ENCODE results near the gene OR9Q1. TPM values are rescaled to one million over a fixed set of nuclear protein-coding genes. Genes with fewer than 3 reads are reported as not detected.

The OR9Q1 gene
- total and polyA plus RNA-seq, 2 donors (not counting 1 experiment from before 2014, with no cell fraction given) = not detected

GRCh38 chr11:58060535-58060934 is 36.9 kb downstream of the OR9Q1 start:
- H3K9ac ChIP-seq (ENCODE audit: insufficient read depth, low read length) = no peak overlapping the region
- no peak overlapping the region for H2AFZ ChIP-seq (ENCODE audit: low read length)
- no peaks in the 10 kb centered on the region for H3K36me3 ChIP-seq (ENCODE audit: control insufficient read depth, insufficient read depth, low read length)
- no peaks in the 10 kb centered on the region for H3K27me3 ChIP-seq (ENCODE audit: control insufficient read depth, insufficient read depth, low read length)
- H3K4me2 ChIP-seq (ENCODE audit: extremely low read depth, insufficient read depth, low read length) = no peak overlapping the region
- no peak overlapping the region for H3K27ac ChIP-seq (ENCODE audit: insufficient read depth, low read length)
- DNase-seq (ENCODE audit: low read depth in 2 of 2) = peak in 1 of 2 donors; percentile 24
- no peaks in the 10 kb centered on the region for H3K79me2 ChIP-seq (ENCODE audit: control insufficient read depth, insufficient read depth, low read length)
- H3K9me3 ChIP-seq (ENCODE audit: control insufficient read depth, insufficient read depth, low read depth, low read length) = no peaks in the 10 kb centered on the region
- peaks cover 26% of the 10 kb centered on the region for H3K4me1 ChIP-seq (ENCODE audit: control insufficient read depth, extremely low read depth, insufficient read depth, low read length)
- H4K20me1 ChIP-seq (ENCODE audit: control insufficient read depth, extremely low read depth, insufficient read depth, low read length) = no peaks in the 10 kb centered on the region
- TF ChIP-seq CTCF (conservative IDR thresholded peaks at IDR 0.05 in 1 of 2, IDR thresholded peaks at IDR 0.05 in 1 of 2; ENCODE audit: low read depth in 1 of 2, low read length in 2 of 2) (no peak), EZH2 (IDR thresholded peaks at IDR 0.05; ENCODE audit: low read length, missing control alignments) (no peak)
- H3K4me3 ChIP-seq (replicated peaks in 1 of 4; ENCODE audit: control extremely low read depth in 1 of 4, insufficient read depth in 1 of 4, low read depth in 3 of 4, low read length in 4 of 4) = no peak overlapping the region

- peak in 1 of 2 donors; percentile 34 for DNase-seq (ENCODE audit: low read depth in 2 of 2)
- H3K9ac ChIP-seq (ENCODE audit: insufficient read depth, low read length) = no peak overlapping the region
- no peak overlapping the region for H2AFZ ChIP-seq (ENCODE audit: low read length)
- H3K36me3 ChIP-seq (ENCODE audit: control insufficient read depth, insufficient read depth, low read length) = no peaks in the 10 kb centered on the region
- no peak overlapping the region for H3K4me2 ChIP-seq (ENCODE audit: extremely low read depth, insufficient read depth, low read length)
- H3K79me2 ChIP-seq (ENCODE audit: control insufficient read depth, insufficient read depth, low read length) = no peaks in the 10 kb centered on the region
- no peaks in the 10 kb centered on the region for H4K20me1 ChIP-seq (ENCODE audit: control insufficient read depth, extremely low read depth, insufficient read depth, low read length)
- H3K4me3 ChIP-seq (replicated peaks in 1 of 4; ENCODE audit: control extremely low read depth in 1 of 4, insufficient read depth in 1 of 4, low read depth in 3 of 4, low read length in 4 of 4) = no peak overlapping the region
- no peaks in the 10 kb centered on the region for H3K27me3 ChIP-seq (ENCODE audit: control insufficient read depth, insufficient read depth, low read length)
- no peaks in the 10 kb centered on the region for H3K9me3 ChIP-seq (ENCODE audit: control insufficient read depth, insufficient read depth, low read depth, low read length)
- H3K4me1 ChIP-seq (ENCODE audit: control insufficient read depth, extremely low read depth, insufficient read depth, low read length) = peaks cover 26% of the 10 kb centered on the region
- TF ChIP-seq EZH2 (IDR thresholded peaks at IDR 0.05; ENCODE audit: low read length, missing control alignments) (no peak), CTCF (conservative IDR thresholded peaks at IDR 0.05 in 1 of 2, IDR thresholded peaks at IDR 0.05 in 1 of 2; ENCODE audit: low read depth in 1 of 2, low read length in 2 of 2) (peak; percentile 16 to 28)
- peak overlapping the region; percentile 47 for H3K27ac ChIP-seq (ENCODE audit: insufficient read depth, low read length)
Observed at GRCh38 chr11:58060939-58061672, 37.4 kb downstream of the OR9Q1 start.

DNA sequence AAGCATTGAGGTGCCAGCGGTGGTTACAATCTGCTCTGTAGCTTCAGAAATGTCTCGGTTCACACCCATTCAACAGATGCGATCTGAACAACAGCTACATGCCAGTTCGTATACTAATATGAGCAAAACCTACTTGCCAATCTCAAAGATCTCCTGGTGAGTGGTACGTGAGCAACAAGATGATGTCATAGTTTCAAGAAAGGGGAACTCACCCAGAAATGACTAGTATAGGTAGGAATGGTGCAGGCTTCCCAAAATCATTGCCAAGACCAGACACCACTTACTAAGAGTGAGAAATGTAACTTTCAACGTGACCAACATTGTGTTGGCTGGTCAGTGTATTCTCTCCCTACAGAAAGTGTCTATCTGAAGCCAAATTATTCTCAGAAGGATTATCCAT is 38.1 kb downstream of the OR9Q1 start:
- H3K79me2 ChIP-seq (ENCODE audit: control insufficient read depth, insufficient read depth, low read length) = no peaks in the 10 kb centered on the region
- H3K27me3 ChIP-seq (ENCODE audit: control insufficient read depth, insufficient read depth, low read length) = no peaks in the 10 kb centered on the region
- peaks cover 26% of the 10 kb centered on the region for H3K4me1 ChIP-seq (ENCODE audit: control insufficient read depth, extremely low read depth, insufficient read depth, low read length)
- H3K27ac ChIP-seq (ENCODE audit: insufficient read depth, low read length) = peak overlapping the region; percentile 47
- no peak overlapping the region for H3K4me3 ChIP-seq (replicated peaks in 1 of 4; ENCODE audit: control extremely low read depth in 1 of 4, insufficient read depth in 1 of 4, low read depth in 3 of 4, low read length in 4 of 4)
- H4K20me1 ChIP-seq (ENCODE audit: control insufficient read depth, extremely low read depth, insufficient read depth, low read length) = no peaks in the 10 kb centered on the region
- TF ChIP-seq CTCF (conservative IDR thresholded peaks at IDR 0.05 in 1 of 2, IDR thresholded peaks at IDR 0.05 in 1 of 2; ENCODE audit: low read depth in 1 of 2, low read length in 2 of 2) (no peak), EZH2 (IDR thresholded peaks at IDR 0.05; ENCODE audit: low read length, missing control alignments) (no peak)
- DNase-seq (ENCODE audit: low read depth in 2 of 2) = peak; percentile 54 to 96
- no peak overlapping the region for H3K4me2 ChIP-seq (ENCODE audit: extremely low read depth, insufficient read depth, low read length)
- no peaks in the 10 kb centered on the region for H3K9me3 ChIP-seq (ENCODE audit: control insufficient read depth, insufficient read depth, low read depth, low read length)
- no peak overlapping the region for H2AFZ ChIP-seq (ENCODE audit: low read length)
- H3K36me3 ChIP-seq (ENCODE audit: control insufficient read depth, insufficient read depth, low read length) = no peaks in the 10 kb centered on the region
- H3K9ac ChIP-seq (ENCODE audit: insufficient read depth, low read length) = no peak overlapping the region

All from fibroblast of lung (primary cell).